Tibial nerve (tissue), 3 donors: ENCODE results near the gene SLC6A16.

Source experiments
- CTCF ChIP-seq, 5 experiments: fragments of 200-600 bp in 3 of 5; fragments of 450-650 bp in 2 of 5; sonication (generic) in 3 of 5; IDR thresholded peaks; one replicate each; pipeline ENCODE4 v1.5.1; 2016 to 2019; ENCODE audit warnings: antibody characterized with exemption in 5 of 5, mild to moderate bottlenecking in 3 of 5, moderate library complexity in 2 of 5
- POLR2A ChIP-seq, 2 donors: fragments of 450-650 bp; IDR thresholded peaks; one replicate each; pipeline ENCODE4 v1.6.1; 2017; ENCODE audit warnings: antibody characterized with exemption in 2 of 2, mild to moderate bottlenecking in 2 of 2, moderate library complexity in 2 of 2

- TF ChIP-seq CTCF (IDR thresholded peaks at IDR 0.05) (no peak), POLR2A (IDR thresholded peaks at IDR 0.05) (peak in 1 of 2 donors; percentile 11)
These were observed 10.2 kb upstream of the SLC6A16 start, which contains the start of gene CD37 for GRCh38 chr19:49335071-49335783.
